MCF 10A (cell line): ENCODE data around the gene SRPRA. TPM values are rescaled to one million over a fixed set of nuclear protein-coding genes. Genes with fewer than 3 reads are reported as not detected.

Source experiments
- BruUV-seq: library from RNA; stranded (reverse); fragments of 400-500 nt; replicated peaks from 2 replicates; lab custom pipeline; 2021; lab: Mats Ljungman, UMichigan
- CTCF ChIA-PET: fragments of 300-600 bp; sonication (Branson Sonifier 250); formaldehyde crosslinking; extraction: SDS; loops from one replicate; lab custom pipeline; 2021; ENCODE audit warnings: antibody characterized with exemption, inconsistent platforms; lab: Yijun Ruan, JAX
- POLR2A ChIA-PET: fragments of 300-600, 350-650 bp; sonication (Branson Sonifier 250); formaldehyde crosslinking; extraction: SDS; loops from one replicate; lab custom pipeline; 2020; ENCODE audit warnings: antibody characterized with exemption, inconsistent platforms; lab: Yijun Ruan, JAX
- DNase-seq: peaks from one replicate; pipeline ENCODE4 v3.0.0-alpha.2; 2018; ENCODE audit not compliant: unreplicated experiment
- H3K27ac Mint-ChIP-seq: one replicate; pipeline ENCODE4 v1.8.0; 2022; ENCODE audit warnings: mild to moderate bottlenecking, low read depth, mixed read lengths; ENCODE audit not compliant: unreplicated experiment
- H3K27me3 Mint-ChIP-seq: one replicate; pipeline ENCODE4 v1.8.0; 2022; ENCODE audit warnings: mixed read lengths; ENCODE audit not compliant: insufficient read depth, unreplicated experiment
- H3K36me3 Mint-ChIP-seq: one replicate; pipeline ENCODE4 v1.8.0; 2022; ENCODE audit warnings: mild to moderate bottlenecking, moderate library complexity, mixed read lengths; ENCODE audit not compliant: insufficient read depth, unreplicated experiment
- H3K4me1 Mint-ChIP-seq: one replicate; pipeline ENCODE4 v1.8.0; 2022; ENCODE audit warnings: mixed read lengths; ENCODE audit not compliant: insufficient read depth, unreplicated experiment
- H3K4me3 Mint-ChIP-seq: one replicate; pipeline ENCODE4 v1.8.0; 2022; ENCODE audit warnings: mild to moderate bottlenecking, moderate library complexity, mixed read lengths; ENCODE audit not compliant: unreplicated experiment
- H3K9me3 Mint-ChIP-seq: one replicate; pipeline ENCODE4 v1.8.0; 2022; ENCODE audit warnings: mixed read lengths; ENCODE audit not compliant: unreplicated experiment
- intact Hi-C: fragments of 100-400 bp; cut with micrococcal nuclease; formaldehyde crosslinking; loops from 2 replicates; pipeline ENCODE4 v1.14.1; 2022
- total RNA-seq: library from RNA; stranded (reverse); gene quantifications from 2 replicates; pipeline ENCODE4 v1.2.3, GENCODE V29; 2022
- TF ChIP-seq, protein P1 (sequence below): fragments of 200-600 bp; IDR thresholded peaks from one replicate; pipeline ENCODE4 v1.8.0; 2022; ENCODE audit warnings: antibody characterized with exemption, mild to moderate bottlenecking; ENCODE audit not compliant: unreplicated experiment

SRPRA gene
- total RNA-seq, 1 experiment from 2014 or later: 176 TPM

- ChIA-PET POLR2A (interaction anchor here (1.1 kb wide), 1 partner anchor 14 kb away, joined by 4 read pairs; the partner anchor contains the start of genes FAM118B and RPUSD4), CTCF (interaction anchor here (1.0 kb wide), 1 partner anchor 25 kb away, joined by 3 read pairs; no protein-coding TSS in a partner anchor)
- TF ChIP-seq, protein P1, sequence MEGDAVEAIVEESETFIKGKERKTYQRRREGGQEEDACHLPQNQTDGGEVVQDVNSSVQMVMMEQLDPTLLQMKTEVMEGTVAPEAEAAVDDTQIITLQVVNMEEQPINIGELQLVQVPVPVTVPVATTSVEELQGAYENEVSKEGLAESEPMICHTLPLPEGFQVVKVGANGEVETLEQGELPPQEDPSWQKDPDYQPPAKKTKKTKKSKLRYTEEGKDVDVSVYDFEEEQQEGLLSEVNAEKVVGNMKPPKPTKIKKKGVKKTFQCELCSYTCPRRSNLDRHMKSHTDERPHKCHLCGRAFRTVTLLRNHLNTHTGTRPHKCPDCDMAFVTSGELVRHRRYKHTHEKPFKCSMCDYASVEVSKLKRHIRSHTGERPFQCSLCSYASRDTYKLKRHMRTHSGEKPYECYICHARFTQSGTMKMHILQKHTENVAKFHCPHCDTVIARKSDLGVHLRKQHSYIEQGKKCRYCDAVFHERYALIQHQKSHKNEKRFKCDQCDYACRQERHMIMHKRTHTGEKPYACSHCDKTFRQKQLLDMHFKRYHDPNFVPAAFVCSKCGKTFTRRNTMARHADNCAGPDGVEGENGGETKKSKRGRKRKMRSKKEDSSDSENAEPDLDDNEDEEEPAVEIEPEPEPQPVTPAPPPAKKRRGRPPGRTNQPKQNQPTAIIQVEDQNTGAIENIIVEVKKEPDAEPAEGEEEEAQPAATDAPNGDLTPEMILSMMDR: no peak
- no peak overlapping the region for H3K27ac Mint-ChIP-seq
- H3K4me1 Mint-ChIP-seq: peaks cover 7% of the 10 kb centered on the region
- H3K9me3 Mint-ChIP-seq: no peaks in the 10 kb centered on the region
- DNase-seq: no peak
- no TSS peak for BruUV-seq
- intact Hi-C loops: no loop called here
- peaks cover 6% of the 10 kb centered on the region for H3K36me3 Mint-ChIP-seq
- no peak overlapping the region for H3K4me3 Mint-ChIP-seq
- no peaks in the 10 kb centered on the region for H3K27me3 Mint-ChIP-seq
Observed at GRCh38 chr11:126225295-126225665, 43.4 kb downstream of the SRPRA start.

DNA sequence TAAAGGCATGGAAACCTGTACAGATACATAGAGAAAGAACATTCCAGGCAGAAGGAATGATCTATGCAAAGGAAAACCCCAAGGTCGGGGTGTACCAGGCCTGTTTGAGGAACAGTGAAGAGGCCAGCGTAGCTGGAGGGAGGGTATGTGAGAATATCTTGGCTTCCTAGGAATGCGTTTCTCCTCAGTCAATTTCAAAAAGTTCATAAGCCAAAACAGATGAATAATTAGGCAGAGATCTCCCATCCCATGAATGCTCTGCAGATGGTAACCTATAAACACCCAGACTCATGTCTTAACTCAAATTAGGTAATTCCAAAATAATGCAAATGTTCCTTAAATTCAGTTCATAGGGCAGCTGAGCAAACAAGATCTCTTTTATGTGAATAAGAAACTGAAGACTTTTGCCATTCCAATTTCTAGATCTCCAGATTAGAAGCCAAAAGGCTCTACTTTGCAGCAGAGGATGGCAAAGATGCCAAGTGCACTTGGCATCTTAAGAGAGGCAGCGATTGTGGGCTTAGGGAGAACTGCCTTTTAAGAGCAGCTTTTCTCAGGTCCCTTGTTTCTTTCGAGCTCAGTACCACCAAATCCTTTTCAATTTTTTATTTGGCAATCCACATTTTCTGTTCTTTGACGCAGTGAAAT lies 43.9 kb downstream of the SRPRA start:
- H3K9me3 Mint-ChIP-seq: no peaks in the 10 kb centered on the region
- ChIA-PET CTCF (interaction anchor here (0.5 to 1.0 kb wide), 2 partner anchors 25 to 1367 kb away, joined by 3 read pairs; no protein-coding TSS in a partner anchor), POLR2A (interaction anchor here (1.1 kb wide), 1 partner anchor 14 kb away, joined by 4 read pairs; the partner anchor contains the start of genes FAM118B and RPUSD4)
- BruUV-seq: no TSS peak
- H3K4me3 Mint-ChIP-seq: no peak overlapping the region
- H3K27me3 Mint-ChIP-seq: no peaks in the 10 kb centered on the region
- H3K4me1 Mint-ChIP-seq: peaks cover 7% of the 10 kb centered on the region
- intact Hi-C loops: no loop called here
- H3K27ac Mint-ChIP-seq: no peak overlapping the region
- H3K36me3 Mint-ChIP-seq: peaks cover 7% of the 10 kb centered on the region
- DNase-seq: no peak
- TF ChIP-seq, protein P1: no peak

DNA sequence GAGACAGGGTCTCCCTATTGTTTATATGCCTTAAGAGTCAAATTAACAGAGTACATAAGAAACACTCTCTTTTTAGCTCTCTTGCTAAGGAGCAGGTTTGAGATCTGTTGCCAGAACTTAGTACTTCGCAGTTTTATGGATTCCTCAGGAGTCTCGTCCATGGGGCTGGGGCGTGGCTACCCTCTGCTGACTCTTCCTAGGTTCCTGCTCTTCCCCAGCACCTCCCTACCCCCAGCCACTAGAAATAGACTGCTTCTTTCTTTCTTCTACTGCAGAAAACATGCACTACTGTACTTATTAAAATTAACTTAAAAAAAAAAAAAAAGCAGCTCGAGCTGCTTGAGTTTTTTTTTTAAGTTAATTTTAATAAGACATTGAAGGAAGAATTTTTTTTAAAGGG lies 49.1 kb downstream of the SRPRA start:
- intact Hi-C loops: no loop called here
- no peak for DNase-seq
- no peaks in the 10 kb centered on the region for H3K9me3 Mint-ChIP-seq
- ChIA-PET CTCF (interaction anchor here (0.6 to 1.2 kb wide), 2 partner anchors 22 to 37 kb away, joined by 3 read pairs; no protein-coding TSS in a partner anchor), POLR2A (interaction anchor here (0.9 kb wide), 1 partner anchor 50 kb away, joined by 3 read pairs; the partner anchor contains the start of genes FOXRED1 and SRPRA)
- no peak overlapping the region for H3K4me3 Mint-ChIP-seq
- no peak overlapping the region for H3K27ac Mint-ChIP-seq
- TF ChIP-seq, protein P1: no peak
- peaks cover 7% of the 10 kb centered on the region for H3K36me3 Mint-ChIP-seq
- no peaks in the 10 kb centered on the region for H3K27me3 Mint-ChIP-seq
- H3K4me1 Mint-ChIP-seq: peaks cover 7% of the 10 kb centered on the region
- no TSS peak for BruUV-seq

DNA sequence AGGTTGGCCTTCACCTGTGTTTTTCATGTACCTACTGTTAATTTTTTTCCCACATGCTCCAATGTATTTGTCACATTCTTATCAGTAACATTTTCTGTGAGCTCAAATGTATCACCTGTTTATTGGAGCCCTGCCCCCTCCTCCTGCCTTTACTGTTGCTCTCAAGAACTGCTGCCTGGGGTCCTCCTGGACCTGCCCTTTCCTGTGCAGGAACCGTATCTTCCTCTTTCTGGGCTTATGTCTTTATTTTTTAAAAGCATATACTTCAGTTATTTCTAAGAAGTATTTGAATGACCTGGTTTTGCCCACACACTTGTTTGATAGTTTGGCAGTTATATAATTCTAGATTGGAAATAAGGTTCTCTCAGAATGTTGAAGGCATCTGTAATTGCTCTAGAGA lies 51.2 kb downstream of the SRPRA start:
- H3K27ac Mint-ChIP-seq: no peak overlapping the region
- H3K9me3 Mint-ChIP-seq: no peaks in the 10 kb centered on the region
- ChIA-PET POLR2A (interaction anchor here (0.5 to 1.3 kb wide), 3 partner anchors 51 to 1267 kb away, joined by 3 read pairs; partner anchors contain the start of genes FOXRED1, SRPRA and TIRAP), CTCF (no interaction called here)
- BruUV-seq: no TSS peak
- DNase-seq: no peak
- TF ChIP-seq, protein P1: no peak
- intact Hi-C loops: no loop called here
- H3K4me1 Mint-ChIP-seq: peaks cover 6% of the 10 kb centered on the region
- no peak overlapping the region for H3K4me3 Mint-ChIP-seq
- no peaks in the 10 kb centered on the region for H3K27me3 Mint-ChIP-seq
- H3K36me3 Mint-ChIP-seq: peaks cover 7% of the 10 kb centered on the region
